Urothelium cell line (cell line): Measurements from ENCODE around the gene ANXA1.

Experiments
- DNase-seq: peaks from one replicate; pipeline ENCODE4 v3.0.0; 2011; ENCODE audit warnings: low spot score, mixed read lengths
- FAIRE-seq: peaks from 2 replicates; lab custom pipeline; 2011; peaks lifted over from hg19 to GRCh38; lab: Jason Lieb, UNC

Gene ANXA1

DNA sequence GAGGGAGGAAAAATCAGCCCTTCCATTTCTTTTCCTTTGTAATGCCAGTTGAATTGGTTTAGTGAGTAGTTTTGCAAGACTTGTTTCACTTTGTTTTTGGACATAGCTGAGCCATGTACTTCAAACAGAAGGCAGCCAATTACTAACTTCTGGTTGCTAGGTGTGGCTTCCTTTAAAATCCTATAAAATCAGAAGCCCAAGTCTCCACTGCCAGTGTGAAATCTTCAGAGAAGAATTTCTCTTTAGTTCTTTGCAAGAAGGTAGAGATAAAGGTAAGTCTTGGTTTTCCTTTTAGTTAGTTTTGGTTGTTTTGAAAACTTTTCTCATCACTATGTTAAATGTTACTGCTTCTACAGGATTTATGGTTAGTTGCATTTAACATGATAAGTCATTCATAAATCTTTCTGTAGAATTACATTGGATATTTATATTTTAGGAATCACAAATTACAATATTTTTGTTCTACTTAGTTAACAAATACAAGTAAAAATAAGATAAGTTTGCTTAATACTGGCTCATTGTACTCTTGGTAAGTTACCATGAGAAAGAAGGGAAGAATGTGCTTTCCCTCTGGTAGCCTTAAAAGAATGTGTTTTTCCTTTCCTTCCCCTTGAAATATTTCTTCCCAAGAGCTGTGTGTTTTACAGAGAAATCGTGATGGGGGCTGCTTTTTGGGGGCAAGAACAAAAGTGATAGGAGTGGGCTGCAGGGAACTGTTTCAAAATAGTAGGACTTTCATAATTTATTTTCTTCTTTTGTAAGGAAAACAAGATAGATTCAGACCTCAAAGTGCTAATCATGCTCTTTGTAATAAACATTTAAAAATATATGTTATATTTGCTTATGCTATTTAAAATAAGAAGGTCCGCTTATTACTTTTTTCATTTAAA lies at the start of gene ANXA1:
ANXA1 (plus strand) TSS at position 213 of the 890 bp plus-strand sequence. CDS start 6,671 bp downstream, outside the sequence.
- DNase-seq (peak; percentile 44), FAIRE-seq (no peak)

DNA sequence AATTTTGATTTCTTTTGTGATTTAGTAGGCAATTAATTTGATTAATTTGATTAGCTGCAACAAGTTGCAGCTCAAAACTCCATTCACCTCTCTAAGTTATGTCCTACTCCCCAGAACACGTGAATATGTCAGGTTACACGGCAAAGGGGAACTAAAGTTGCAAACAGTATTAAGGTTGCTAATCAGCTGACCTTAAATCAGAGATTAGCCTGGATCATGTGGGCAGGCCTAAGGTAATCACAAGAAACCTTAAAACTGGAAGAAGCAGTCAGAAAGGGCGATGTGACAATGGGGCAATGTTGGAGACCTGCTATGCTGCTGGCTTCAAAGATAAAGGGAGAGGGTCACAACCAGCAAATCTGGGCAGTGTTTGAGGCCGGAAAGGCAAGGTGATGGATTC lies 47.3 kb upstream of the ANXA1 start:
- FAIRE-seq, result no peak
- DNase-seq, result no peak

- FAIRE-seq, result no peak
Measured at GRCh38 chr9:73104921-73105320, 46.7 kb upstream of the ANXA1 start.

DNA sequence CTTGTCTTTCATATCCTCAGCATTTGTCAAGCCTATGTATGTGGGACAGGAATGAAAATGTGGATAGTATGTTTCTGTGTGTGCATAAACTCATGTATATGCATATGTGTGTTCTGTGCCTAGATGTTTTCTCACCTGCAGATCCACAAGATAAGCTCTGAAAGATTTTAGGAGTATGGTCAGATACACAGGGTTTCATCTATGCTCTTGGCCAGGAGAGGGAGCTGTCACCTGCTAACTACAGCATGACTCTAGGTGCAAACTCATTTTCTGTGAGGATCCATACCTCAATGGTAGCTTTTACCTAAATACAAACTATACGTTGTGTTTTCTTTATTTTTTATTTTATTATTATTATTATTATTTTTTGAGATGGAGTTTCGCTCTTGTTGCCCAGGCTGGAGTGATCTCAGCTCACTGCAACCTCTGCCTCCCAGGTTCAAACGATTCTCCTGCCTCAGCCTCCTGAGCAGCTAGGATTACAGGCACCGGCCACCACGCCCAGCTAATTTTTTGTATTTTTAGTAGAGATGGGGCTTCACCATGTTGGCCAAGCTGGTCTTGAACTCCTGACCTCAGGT lies 44.1 kb upstream of the ANXA1 start:
- FAIRE-seq, result peak; percentile 69
- DNase-seq, result peak; percentile 26

More at GRCh38 chr9:73104921-73105320, 46.7 kb upstream of the ANXA1 start:
- DNase-seq, result no peak

GRCh38 chr9:73114058-73114457 lies 37.6 kb upstream of the ANXA1 start:
- DNase-seq, result no peak
- no peak for FAIRE-seq

DNA sequence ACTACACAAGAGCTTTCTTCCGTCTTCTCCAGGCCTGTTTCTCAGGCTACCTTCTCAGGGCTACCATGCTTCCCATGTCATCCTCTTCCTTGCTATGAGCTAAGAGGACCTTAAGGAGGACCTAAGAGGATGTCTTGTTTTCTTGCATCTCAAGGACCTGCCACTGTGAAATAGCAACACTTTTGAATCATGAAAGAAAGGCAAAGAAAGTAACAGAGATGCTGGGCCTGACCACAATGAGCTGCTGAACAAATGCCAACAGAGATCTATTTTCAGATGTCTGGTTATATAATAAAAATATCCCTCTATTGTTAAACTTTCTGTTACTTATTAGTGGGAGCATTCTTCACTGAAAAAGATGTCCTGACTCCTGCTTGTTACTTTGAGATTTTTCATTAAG lies 36.7 kb upstream of the ANXA1 start:
- DNase-seq, result no peak
- FAIRE-seq, result no peak

GRCh38 chr9:73116031-73116430 lies 35.6 kb upstream of the ANXA1 start:
- FAIRE-seq (no peak), DNase-seq (no peak)

GRCh38 chr9:73116880-73117279 lies 34.8 kb upstream of the ANXA1 start:
- no peak for DNase-seq
- no peak for FAIRE-seq

- DNase-seq (no peak), FAIRE-seq (no peak)
Measured at GRCh38 chr9:73118286-73118685, 33.4 kb upstream of the ANXA1 start.

GRCh38 chr9:73118898-73119554 lies 32.6 kb upstream of the ANXA1 start:
- peak; percentile 57 for DNase-seq
- no peak for FAIRE-seq

DNA sequence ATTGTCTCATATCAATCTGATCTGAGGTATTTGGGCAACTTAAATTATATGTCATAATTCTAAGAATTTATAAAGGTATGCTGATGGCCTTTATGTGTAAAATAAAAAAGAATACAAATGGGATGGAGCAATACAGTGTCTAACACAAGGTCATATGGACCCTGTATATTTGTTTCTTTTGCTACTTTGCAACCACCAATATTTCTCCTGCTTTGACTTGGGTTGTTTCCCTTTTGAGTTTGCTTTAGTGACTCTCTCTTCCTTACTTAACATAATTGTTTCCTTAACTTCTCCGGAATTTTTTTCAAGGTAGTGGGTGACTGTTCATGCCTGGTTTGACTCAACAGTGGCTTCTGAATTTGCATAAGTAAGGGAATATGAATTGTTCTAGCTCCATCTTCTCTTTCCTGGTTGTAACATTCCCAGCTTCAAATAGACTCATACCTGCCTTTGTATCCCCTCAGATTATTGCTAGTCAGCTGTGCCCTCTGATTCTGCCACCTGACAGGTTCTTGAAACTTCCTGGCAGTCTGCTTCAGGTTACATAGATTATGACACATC lies 30.2 kb upstream of the ANXA1 start:
- FAIRE-seq (no peak), DNase-seq (no peak)

DNA sequence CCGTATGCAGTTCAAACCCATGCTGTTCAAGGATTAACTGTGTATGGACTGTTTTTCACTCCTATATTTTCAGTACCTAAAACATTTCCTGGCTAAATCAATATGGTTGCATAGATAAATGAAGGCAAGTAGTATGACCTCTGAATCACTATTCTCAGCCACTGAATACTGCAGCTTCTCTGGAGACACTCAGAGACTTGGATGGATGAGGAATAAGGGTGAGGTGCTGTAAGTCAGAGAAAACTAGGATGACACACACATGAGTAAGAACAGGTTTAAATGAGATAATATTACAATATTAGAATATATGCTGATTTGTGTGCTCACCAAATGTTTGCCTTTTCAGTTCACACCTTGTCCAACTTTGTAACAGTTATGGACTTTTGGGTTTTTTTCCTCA lies 26.0 kb upstream of the ANXA1 start:
- no peak for FAIRE-seq
- no peak for DNase-seq

DNA sequence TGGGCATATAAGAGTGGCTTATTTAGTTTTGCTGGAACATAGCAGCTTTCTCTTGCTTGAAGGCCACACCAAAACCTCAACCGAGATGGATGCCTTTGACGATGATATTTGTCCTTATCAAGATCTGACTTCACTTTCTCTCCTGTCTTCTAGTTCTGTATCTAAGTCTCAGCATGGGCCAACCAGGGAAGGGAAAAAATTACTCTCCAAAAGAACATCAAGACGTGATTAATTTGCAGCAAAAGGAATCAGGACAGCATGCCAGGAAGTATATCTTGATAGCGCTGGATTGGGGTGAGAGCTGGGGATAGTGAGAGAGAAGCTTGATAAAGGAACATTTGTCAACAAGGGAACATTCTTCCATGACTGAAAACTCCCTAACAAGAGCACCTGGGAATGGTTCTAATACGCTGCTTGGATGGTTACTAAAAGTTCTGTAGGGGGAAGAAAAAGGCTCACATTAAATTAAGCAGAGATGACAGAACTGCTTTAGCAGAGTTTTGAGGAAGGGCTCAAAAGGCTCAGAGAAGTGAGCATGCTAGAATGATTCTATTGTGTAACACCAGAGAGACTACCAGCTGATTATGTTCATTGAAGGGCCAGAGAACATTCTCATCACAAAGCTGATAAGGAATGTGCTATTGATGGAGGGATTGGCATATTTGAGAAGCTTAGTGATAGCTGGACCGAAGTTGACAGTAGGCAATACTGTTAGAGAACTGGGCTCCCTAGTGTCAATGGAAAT lies 21.6 kb upstream of the ANXA1 start:
- no peak for DNase-seq
- no peak for FAIRE-seq

DNA sequence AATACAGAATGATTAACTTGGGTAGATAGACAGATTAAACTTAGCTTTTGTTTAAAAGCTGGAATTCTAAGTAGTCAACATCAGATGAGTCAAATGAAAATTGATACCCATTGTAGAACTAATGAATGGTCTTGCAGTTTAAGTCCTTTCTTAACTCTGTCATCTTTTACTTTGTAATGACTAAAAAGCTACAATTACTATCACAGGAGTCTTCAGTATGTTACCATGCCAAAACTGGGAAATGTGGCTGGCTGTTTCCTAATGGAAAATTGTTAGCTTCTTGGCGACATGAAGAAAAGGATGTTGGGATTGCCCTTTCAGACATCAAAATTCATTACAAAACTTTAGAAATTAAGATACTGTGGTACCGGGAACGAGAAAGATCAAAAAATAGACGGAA lies 20.2 kb upstream of the ANXA1 start:
- DNase-seq, result no peak
- FAIRE-seq, result no peak

GRCh38 chr9:73132034-73132776 lies 19.5 kb upstream of the ANXA1 start:
- FAIRE-seq, result no peak
- peak; percentile 58 for DNase-seq

DNA sequence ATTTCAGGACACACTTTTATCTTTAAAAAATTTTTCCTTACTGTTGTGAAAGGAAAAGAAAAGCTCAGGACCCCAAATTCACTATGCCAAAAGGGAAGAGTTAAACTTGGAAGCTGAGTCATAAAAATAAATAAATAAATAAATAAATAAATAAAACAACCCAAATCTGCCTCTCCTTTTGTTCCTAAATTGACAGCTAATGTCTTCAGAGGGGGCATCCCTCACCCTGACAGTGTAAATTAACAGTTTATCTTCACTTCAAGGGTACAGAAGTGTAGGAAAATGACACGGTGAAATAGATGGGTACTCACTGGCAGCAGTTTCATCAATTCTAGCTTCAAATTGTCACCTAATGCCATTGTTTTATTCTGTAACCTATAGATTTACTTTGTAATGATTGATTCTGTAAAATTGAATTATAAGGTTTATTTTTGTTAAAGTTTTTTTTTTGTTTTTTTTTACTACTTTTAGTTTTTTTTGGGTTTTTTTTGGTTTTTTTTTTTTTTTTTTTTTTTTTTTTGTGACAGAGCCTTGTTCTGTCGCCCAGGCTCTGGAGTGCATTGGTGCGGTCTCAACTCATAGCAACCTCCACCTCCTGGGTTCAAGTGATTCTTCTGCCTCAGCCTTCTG lies 18.5 kb upstream of the ANXA1 start:
- DNase-seq, result no peak
- FAIRE-seq, result no peak

GRCh38 chr9:73133921-73134407 lies 17.7 kb upstream of the ANXA1 start:
- DNase-seq (no peak), FAIRE-seq (no peak)

DNA sequence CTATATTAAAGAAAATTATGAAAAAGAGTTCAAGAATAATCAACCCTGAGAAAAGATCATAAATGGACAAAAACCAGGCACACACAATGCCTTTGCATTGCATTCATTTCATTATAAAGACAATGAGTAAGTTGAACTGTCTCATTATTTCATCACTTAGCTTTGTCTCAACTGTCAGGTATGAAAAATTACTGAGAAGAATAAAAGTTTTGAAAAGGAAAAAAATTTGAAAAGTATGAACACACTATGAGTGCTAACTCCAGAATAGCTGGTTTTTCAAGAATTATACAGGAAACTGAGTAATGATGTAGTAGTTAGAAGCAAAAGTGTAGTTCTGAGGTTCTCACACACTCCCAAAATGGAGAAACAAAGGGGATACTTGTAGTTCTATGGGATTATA lies 16.3 kb upstream of the ANXA1 start:
- no peak for FAIRE-seq
- no peak for DNase-seq

DNA sequence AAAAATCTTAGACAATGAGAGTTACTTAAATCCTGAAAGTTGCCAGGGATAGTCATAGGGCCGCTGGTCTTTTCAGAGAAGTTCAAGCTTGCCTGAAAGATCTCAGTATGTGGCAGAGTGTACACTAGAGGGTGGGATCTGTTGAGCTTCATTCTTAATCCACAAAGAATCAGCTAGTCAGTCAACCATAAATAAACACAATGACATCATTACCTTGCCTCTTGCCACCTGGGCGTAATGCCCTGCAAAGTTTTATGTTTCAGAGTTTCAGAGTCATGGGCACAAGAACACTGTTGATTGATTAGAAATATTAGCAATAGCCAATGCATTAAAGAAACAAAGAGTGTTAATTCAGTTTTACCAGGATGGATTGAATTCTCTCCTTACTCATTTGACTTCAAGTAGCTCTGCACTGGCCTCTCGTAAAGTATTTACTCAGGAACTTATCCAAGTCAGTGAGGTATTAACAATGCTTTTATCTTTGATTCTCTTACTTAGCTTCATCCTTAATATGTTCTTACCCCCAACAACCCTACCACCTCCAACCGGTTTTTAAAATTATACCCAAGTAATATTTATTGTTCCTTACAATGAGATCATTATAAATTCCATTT lies 14.3 kb upstream of the ANXA1 start:
- DNase-seq (no peak), FAIRE-seq (peak; percentile 23)
